T47D (cell line): ENCODE measurements around the gene ZNF646.
"Not testable (repeated sequence)": the region's sequence is repeated elsewhere in the genome, so short reads cannot be mapped to it uniquely, and the experiment has no call there.

Experiments used
- DNase-seq, 2 experiments: peaks; one replicate each; pipeline versions ENCODE4 v3.0.0 to v3.0.0-alpha.2; 2011 to 2012; ENCODE audit warnings: low read depth in 1 of 2, low spot score in 1 of 2
- JUND ChIP-seq: IDR thresholded peaks from 2 replicates; pipeline ENCODE4 v1.6.1; 2012; ENCODE audit warnings: low read depth
- in situ Hi-C: cut with HindIII; loops from 2 replicates; pipeline ENCODE4 v1.10.0; 2016; ENCODE audit warnings: low sequenced_read_pairs, low pct_unique_long_range_greater_than_20kb

The ZNF646 gene

DNA sequence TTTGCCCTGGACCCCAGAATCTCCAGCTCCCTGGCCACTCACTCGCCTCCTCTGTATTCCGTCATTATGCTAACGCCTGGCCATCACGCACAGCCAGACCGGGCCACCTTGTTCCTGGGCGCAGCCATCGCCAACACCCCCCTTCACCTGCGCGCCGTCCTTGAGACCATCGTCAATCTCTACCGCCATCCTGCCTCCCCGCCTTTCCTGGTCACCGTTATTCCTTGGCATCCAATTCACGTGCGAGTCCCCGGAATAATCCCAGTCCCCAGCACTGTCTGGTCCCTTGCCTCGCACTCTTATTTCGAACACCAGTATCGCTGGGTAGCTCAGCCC lies 19.8 kb downstream of the ZNF646 start:
- in situ Hi-C loops = no loop called here

DNA sequence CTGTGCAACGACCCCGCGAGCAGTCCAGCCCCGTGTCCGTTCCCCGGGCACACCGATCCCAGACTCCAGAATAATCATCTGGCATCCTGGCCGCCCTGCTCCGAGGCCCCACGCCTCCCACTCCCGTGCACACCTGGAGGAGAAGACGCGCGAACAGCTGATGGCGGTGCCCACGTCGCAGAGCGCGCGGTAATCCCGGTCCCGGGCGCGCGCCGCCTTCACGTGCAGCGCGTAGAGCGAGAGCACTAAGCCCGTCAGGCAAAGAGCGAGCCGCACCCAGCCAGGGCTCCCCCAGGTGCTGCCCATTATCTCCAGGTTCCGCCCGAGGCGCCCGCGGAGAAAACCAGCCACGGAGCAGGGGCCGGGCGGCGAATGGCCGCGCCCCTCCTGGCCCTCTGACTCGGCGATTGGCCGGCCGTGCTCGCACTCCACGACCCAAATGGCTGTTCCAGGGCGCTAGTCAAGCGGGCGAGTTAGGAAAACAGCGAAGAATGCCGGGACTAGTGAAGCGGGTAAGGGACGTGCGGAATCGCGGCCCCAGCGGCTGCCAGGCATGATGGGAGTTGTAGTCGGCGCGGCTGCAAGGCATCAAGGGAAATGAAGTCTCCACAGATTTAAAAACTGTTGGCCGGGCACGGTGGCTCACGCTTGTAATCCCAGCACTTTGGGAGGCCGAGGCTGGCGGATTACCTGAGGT lies 20.4 kb downstream of the ZNF646 start, which contains the start of gene VKORC1:
Gene VKORC1 (minus strand): TSS at position 374 of the 697 bp plus-strand sequence. CDS start 68 bp downstream, at position 306.
- in situ Hi-C loops = no loop called here
- peak; percentile 89 to 99 for DNase-seq
- no peak for TF ChIP-seq JUND

More for the DNA sequence above, 19.8 kb downstream of the ZNF646 start:
- TF ChIP-seq JUND = no peak
- DNase-seq = no peak

DNA sequence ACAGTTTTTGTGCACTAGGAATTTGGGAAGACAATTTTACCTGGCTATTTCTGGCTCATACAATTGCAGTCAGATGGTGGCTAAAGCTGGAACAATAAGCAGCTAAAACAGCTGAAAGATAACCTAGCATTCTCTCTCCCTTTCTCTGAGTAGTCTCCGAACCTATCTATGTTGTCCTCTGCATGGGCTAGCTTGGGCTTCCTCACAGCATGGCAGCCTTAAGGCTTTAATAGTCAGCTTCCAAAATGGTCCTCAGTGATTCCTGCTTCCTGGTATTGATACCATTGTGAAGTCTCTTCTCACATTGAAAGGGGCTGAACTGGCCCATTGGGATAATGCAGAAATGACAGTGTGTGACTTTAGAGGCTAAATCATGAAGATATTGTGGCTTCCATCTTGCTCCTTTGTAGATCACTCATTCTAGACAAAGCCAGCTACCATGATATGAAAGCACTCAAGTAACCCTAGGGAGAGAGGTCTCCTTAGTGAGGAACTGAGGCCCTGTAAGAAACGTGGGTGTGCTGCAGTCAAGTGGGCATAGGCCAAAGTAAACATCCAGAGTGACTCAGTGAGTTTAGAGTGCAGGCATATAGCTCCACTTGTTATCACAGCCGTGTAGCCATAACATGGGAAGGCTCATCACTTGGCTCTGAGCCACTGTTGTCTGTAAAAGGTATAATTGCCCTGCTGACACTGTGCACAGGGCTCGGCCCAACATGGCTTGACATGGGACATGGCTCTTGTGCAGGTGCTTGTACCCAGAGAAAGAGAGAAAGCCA lies 25.8 kb downstream of the ZNF646 start:
- DNase-seq = no peak
- in situ Hi-C loops = no loop called here
- TF ChIP-seq JUND = no peak

DNA sequence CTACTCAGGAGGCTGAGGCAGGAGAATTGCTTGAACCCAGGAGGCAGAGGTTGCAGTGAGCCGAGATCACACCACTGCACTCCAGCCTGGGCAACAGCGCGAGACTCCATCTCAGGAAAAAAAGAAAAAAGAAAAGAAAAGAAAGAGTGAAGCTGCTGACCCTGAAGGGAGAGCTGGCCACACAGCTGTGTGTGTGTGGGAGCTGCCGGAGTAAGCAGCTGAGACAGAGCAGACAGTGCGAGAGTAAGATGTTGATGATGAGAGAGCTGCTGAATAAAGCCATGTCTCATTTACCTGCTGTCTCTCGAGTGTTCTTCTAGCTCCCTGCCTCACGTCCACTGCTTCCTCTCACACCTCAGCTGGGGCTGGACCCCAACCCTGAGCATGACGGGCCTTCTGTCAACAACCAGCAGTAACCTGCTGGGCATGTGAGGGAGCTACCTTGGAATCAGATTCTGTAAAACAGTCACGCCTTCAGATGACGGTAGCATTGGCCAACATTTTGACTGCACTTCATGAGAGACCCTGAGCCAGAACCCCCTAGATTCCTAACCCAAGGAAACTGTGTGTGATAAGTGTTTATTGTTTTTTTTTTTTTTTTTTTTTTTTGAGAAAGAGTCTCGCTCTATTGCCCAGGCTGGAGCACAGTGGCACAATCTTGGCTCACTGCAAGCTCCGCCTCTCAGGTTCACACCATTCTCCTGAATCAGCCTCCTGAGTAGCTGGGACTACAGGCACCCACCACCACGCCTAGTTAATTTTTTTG lies 26.8 kb downstream of the ZNF646 start:
- DNase-seq, in situ Hi-C loops: not testable (repeated sequence)

DNA sequence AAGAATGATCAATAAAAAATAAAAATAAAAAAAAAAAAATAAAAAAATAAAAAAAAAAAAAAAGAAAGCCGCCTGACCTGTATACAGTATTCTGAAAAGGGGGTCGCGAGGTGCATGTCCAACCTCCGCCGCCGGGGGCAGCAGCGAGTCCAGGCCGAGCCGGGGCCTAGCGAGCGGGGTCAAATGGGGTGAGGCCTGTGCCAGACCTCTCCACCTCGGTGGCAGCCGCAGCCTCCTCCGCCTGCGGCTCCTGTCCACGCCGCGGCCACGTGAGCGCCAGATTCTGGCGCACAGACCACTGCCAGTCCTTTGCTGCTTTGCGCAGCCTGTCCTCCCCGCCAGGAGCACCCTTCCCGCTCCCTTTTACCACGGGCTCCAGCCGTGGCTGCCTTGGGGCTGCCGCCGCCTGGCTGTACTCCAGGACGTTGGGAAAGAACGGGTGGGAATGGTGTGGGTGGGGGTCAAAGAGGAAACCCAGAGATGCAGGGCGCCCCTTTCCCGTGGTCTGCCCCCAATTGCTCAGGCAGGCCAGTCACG lies 31.5 kb downstream of the ZNF646 start:
- in situ Hi-C loops = no loop called here
- peak in 1 of 2 experiments; percentile 76 for DNase-seq

DNA sequence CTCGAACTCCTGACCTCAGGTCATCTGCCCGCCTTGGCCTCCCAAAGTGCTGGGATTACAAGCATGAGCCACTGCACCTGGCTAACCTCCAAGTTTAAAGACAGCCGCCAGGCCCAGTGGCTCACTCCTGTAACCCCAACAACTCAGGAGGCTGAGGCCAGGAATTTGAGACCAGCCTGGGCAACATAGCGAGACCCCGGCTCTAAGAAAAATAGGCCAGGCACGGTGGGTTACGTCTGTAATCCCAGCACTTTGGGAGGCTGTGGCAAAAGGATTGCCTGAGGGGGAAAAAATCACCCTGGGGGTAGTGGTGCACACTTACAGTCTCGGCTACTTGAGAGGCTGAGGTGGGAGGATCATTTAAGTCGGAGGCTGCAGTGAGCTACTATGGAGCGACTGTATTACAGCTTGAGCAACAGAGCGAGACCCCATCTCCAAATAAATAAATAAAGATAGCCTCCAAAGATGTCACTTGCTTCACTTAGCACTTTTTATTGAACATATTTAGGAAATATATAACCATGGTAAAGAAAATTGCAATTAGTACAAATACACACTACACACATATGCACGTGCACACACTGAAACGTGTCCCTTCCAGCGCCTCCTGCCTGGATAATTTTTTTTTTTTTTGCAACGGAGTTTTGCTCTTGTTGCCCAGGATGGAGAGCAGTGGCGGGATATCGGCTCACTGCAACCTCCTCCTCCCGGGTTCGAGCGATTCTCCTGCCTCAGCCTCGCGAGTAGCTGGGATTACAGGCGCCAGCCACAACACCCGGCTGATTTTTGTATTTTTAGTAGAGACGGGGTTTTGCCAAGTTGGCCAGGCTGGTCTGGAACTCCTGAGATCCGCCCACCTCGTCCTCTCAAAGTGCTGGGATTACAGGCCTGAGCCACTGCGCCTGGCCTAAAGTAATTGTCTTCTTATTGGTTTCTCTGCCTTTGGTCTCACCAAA lies 32.6 kb downstream of the ZNF646 start:
- in situ Hi-C loops = no loop called here
- no peak for DNase-seq
- no peak for TF ChIP-seq JUND

More for the DNA sequence above, 31.5 kb downstream of the ZNF646 start:
- TF ChIP-seq JUND = no peak

DNA sequence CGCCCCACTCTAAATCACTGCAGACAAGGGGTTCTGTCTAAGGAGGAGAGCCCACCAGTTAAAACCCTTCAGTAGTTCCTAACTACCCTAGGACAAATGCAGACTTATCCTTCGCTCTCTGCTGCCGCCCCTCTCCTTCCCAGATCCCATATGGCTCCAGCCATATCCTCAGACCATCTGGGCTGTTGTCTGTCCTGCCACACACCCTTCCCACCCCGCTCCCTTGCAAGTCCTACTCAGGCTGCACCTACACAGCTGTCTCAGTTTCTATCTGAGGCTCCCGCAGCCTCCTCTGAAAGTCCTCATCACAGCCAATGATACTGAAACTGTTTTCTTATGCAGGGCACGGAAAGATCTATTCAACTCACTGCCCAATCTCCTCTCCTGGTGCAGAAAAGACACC lies 33.2 kb downstream of the ZNF646 start:
- no peak for TF ChIP-seq JUND
- in situ Hi-C loops = no loop called here
- no peak for DNase-seq

DNA sequence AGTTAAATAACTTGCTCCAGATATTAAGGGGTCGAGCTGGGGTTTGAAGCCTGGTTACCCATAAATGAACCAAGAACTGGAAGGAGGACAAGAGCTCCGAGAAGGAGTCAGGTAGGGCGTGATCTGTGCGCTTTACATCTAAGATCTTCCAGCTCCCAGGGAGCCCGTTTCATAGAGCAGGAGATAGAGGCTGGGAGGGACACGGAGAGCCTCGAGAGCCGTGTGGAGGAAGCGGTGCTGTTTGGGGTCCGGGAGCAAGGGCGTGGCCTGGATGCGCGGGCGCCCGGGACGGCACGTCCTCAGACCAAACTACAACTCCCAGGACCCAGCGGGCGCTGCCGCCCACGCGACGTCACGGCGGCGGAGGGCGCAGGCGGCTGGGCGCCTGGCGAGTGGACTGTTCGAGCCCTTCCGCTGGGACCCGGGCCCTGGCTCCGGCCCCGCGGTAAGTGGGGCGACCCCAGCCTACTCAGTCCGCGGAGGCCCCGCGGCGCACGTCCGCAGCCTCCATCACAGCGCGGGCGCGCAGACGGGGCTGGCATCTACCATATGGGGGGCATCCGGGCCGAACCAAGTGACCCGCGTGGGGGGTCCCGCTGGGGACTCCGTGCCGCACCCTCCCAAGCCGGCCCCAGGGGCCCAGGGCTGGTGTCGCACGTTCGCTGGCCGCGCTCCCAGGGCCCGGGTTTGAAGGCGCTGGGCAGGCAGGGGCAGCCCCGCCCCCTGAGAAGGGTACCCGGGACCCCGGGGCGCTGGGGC lies 34.0 kb downstream of the ZNF646 start, which contains the start of gene BCKDK:
Gene BCKDK (plus strand): TSS at position 352 of the 759 bp plus-strand sequence. CDS start 838 bp downstream, outside the sequence.
- no peak for TF ChIP-seq JUND
- in situ Hi-C loops = no loop called here
- DNase-seq = peak; percentile 71 to 86

DNA sequence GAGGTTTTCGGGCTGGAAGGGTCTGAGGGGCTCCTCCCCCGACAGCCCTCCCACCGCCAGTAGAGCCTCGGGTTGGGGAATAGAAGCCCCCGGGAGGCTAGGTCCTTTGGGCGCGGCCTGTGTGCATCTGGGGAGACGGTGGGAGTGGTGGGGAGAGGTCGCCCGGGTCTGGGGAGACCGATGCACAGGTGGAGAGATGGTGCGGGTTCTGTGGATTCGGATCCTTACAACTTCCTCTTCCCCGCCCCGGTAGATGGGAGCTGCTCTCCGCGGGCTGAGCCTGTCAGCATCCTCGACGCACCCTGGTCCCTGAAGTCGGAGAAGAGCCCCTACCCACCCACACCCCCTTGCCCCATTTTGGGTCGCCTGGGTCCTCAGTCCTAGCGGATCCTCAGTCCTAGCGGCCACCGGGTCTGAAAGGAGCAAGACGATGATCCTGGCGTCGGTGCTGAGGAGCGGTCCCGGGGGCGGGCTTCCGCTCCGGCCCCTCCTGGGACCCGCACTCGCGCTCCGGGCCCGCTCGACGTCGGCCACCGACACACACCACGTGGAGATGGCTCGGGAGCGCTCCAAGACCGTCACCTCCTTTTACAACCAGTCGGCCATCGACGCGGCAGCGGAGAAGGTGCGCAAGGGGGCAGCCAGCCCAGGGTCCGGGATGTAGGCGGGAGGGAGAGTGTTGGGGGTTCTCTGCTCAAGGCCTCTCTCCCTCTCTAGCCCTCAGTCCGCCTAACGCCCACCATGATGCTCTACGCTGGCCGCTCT lies 34.8 kb downstream of the ZNF646 start:
- no peak for DNase-seq
- in situ Hi-C loops = no loop called here
- no peak for TF ChIP-seq JUND

DNA sequence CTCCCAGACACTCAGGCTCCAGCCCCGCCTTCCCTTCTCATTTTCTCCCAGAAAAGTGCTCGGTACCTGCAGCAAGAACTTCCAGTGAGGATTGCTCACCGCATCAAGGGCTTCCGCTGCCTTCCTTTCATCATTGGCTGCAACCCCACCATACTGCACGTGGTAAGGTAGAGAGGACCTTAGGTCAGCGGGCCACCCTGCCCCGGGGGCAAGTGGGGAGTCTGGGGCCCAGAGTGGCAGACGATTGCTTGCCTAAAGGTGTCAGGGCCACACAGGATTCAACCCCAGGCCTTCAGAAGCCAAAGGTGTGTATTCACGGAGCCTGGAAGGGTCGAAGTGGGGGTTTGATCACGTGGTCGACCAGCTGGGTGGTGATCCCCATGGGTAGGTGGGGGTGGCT lies 35.4 kb downstream of the ZNF646 start:
- no peak for DNase-seq
- in situ Hi-C loops = no loop called here
- TF ChIP-seq JUND = no peak
